Raji (cell line): Measurements from ENCODE around the gene KNSTRN.
A peak's percentile ranks its signal among the peaks of the same experiment; 100 is the strongest.

Experiments used
- POLR2A ChIP-seq: IDR thresholded peaks from 2 replicates; pipeline ENCODE4 v1.6.1; 2011; ENCODE audit warnings: low read depth, low read length, control low read depth; ENCODE audit not compliant: insufficient read depth

KNSTRN gene

GRCh38 chr15:40367686-40368611, 14.6 kb upstream of the KNSTRN start:
- TF ChIP-seq POLR2A: peak; percentile 34; the same call in 1 of the 2 replicates

GRCh38 chr15:40368719-40369473, 13.6 kb upstream of the KNSTRN start:
- TF ChIP-seq POLR2A: no peak

GRCh38 chr15:40369474-40369869, 13.0 kb upstream of the KNSTRN start:
- TF ChIP-seq POLR2A: no peak

GRCh38 chr15:40369971-40370370, 12.6 kb upstream of the KNSTRN start:
- TF ChIP-seq POLR2A: no peak

- no peak for TF ChIP-seq POLR2A
Observed at GRCh38 chr15:40372981-40373380, 9.5 kb upstream of the KNSTRN start.

- no peak for TF ChIP-seq POLR2A
Observed at GRCh38 chr15:40377606-40378005, 4.9 kb upstream of the KNSTRN start.

GRCh38 chr15:40379374-40379773, 3.1 kb upstream of the KNSTRN start:
- TF ChIP-seq POLR2A: no peak

GRCh38 chr15:40379853-40380252, 2.7 kb upstream of the KNSTRN start:
- TF ChIP-seq POLR2A: no peak

GRCh38 chr15:40380636-40381035, 1.9 kb upstream of the KNSTRN start:
- no peak for TF ChIP-seq POLR2A

- no peak for TF ChIP-seq POLR2A
Observed at GRCh38 chr15:40381818-40382529, 547 bp upstream of the KNSTRN start.

- no peak for TF ChIP-seq POLR2A
Observed at GRCh38 chr15:40386480-40386879, 4.0 kb downstream of the KNSTRN start.

- no peak for TF ChIP-seq POLR2A
Observed at GRCh38 chr15:40388941-40389823, 6.7 kb downstream of the KNSTRN start.

- no peak for TF ChIP-seq POLR2A
Observed at GRCh38 chr15:40389824-40390595, 7.5 kb downstream of the KNSTRN start.

GRCh38 chr15:40392986-40393948, 10.7 kb downstream of the KNSTRN start:
- no peak for TF ChIP-seq POLR2A
